IMR-90 (cell line): ENCODE results near the gene PALMD.

Experiments used
- BHLHE40 ChIP-seq: fragments of 150-350 bp; IDR thresholded peaks from 2 replicates; pipeline ENCODE4 v1.6.1; 2016; ENCODE audit warnings: mild to moderate bottlenecking, low read depth, low read length
- CEBPB ChIP-seq: IDR thresholded peaks from 2 replicates; pipeline ENCODE4 v1.6.1; 2012; ENCODE audit warnings: low read depth, low read length, improper control_type of control experiment
- MAZ ChIP-seq: IDR thresholded peaks from 2 replicates; pipeline ENCODE4 v1.6.1; 2012; ENCODE audit warnings: low read depth, mild to moderate bottlenecking, low read length, improper control_type of control experiment, moderate library complexity, borderline replicate concordance
- MXI1 ChIP-seq: IDR thresholded peaks from 2 replicates; pipeline ENCODE4 v1.6.1; 2012; ENCODE audit warnings: low read depth, mild to moderate bottlenecking, low read length, moderate library complexity, borderline replicate concordance
- POLR2A ChIP-seq: IDR thresholded peaks from 2 replicates; pipeline ENCODE4 v1.6.1; 2012; ENCODE audit warnings: mild to moderate bottlenecking, low read depth, low read length
- RAD21 ChIP-seq: IDR thresholded peaks from 2 replicates; pipeline ENCODE4 v1.6.1; 2012; ENCODE audit warnings: low read length, improper control_type of control experiment
- RFX5 ChIP-seq: IDR thresholded peaks from 2 replicates; pipeline ENCODE4 v1.8.0; 2012; ENCODE audit warnings: low read depth, mild to moderate bottlenecking, low read length, moderate library complexity
- TF ChIP-seq, protein P1 (sequence below): conservative IDR thresholded peaks from 2 replicates; pipeline ENCODE4 v1.5.1; 2012; ENCODE audit warnings: mild to moderate bottlenecking, low read depth, low read length, improper control_type of control experiment
- TF ChIP-seq, protein P2 (sequence below): fragments of 150-350 bp; IDR thresholded peaks from 2 replicates; pipeline ENCODE4 v1.6.1; 2016; ENCODE audit warnings: low read depth, mild to moderate bottlenecking, low read length, moderate library complexity, borderline replicate concordance
- TF ChIP-seq, protein P3 (sequence below): fragments of 150-350 bp; IDR thresholded peaks from 2 replicates; pipeline ENCODE4 v1.6.1; 2017; ENCODE audit warnings: mild to moderate bottlenecking, antibody characterized with exemption, low read length, low read depth

DNA sequence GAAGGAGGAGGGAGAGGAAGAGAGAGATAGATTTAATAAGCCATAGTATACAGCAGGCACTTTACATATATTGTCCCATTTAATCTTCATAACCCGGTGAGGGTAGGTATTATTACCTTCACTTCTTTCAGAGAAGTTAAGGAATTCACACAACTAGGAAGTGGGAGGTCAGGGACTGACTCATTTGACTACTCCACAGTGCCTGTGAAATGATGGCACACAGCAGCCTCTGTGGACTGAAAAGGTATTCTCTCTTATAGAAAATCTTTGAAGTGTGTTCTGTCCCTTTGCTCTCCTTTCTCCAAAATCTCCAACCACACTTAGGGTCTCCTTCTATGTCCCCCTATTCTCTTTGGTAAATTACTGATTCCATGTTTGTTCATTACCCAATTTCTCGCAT is 23.9 kb downstream of the PALMD start:
- TF ChIP-seq, protein P1, sequence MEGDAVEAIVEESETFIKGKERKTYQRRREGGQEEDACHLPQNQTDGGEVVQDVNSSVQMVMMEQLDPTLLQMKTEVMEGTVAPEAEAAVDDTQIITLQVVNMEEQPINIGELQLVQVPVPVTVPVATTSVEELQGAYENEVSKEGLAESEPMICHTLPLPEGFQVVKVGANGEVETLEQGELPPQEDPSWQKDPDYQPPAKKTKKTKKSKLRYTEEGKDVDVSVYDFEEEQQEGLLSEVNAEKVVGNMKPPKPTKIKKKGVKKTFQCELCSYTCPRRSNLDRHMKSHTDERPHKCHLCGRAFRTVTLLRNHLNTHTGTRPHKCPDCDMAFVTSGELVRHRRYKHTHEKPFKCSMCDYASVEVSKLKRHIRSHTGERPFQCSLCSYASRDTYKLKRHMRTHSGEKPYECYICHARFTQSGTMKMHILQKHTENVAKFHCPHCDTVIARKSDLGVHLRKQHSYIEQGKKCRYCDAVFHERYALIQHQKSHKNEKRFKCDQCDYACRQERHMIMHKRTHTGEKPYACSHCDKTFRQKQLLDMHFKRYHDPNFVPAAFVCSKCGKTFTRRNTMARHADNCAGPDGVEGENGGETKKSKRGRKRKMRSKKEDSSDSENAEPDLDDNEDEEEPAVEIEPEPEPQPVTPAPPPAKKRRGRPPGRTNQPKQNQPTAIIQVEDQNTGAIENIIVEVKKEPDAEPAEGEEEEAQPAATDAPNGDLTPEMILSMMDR: no peak
- TF ChIP-seq, protein P2, sequence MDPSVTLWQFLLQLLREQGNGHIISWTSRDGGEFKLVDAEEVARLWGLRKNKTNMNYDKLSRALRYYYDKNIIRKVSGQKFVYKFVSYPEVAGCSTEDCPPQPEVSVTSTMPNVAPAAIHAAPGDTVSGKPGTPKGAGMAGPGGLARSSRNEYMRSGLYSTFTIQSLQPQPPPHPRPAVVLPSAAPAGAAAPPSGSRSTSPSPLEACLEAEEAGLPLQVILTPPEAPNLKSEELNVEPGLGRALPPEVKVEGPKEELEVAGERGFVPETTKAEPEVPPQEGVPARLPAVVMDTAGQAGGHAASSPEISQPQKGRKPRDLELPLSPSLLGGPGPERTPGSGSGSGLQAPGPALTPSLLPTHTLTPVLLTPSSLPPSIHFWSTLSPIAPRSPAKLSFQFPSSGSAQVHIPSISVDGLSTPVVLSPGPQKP: no peak
- TF ChIP-seq POLR2A: no peak
- no peak for TF ChIP-seq RFX5
- no peak for TF ChIP-seq RAD21
- no peak for TF ChIP-seq CEBPB
- TF ChIP-seq, protein P3, sequence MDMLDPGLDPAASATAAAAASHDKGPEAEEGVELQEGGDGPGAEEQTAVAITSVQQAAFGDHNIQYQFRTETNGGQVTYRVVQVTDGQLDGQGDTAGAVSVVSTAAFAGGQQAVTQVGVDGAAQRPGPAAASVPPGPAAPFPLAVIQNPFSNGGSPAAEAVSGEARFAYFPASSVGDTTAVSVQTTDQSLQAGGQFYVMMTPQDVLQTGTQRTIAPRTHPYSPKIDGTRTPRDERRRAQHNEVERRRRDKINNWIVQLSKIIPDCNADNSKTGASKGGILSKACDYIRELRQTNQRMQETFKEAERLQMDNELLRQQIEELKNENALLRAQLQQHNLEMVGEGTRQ: no peak
- no peak for TF ChIP-seq MXI1
- no peak for TF ChIP-seq MAZ
- no peak for TF ChIP-seq BHLHE40
